GM12891 (cell line): ENCODE data around the gene AK1.

Experiments
- PAX5 ChIP-seq: IDR thresholded peaks from 2 replicates; pipeline ENCODE4 v1.6.1; 2011; ENCODE audit warnings: low read length, moderate library complexity, mild to moderate bottlenecking; ENCODE audit not compliant: insufficient read depth, severe bottlenecking
- POLR2A ChIP-seq: IDR thresholded peaks from 2 replicates; pipeline ENCODE4 v1.6.1; 2011; ENCODE audit warnings: low read depth, low read length, control low read depth
- POLR2AphosphoS5 ChIP-seq: IDR thresholded peaks from 2 replicates; pipeline ENCODE4 v1.6.1; 2011; ENCODE audit warnings: low read depth, low read length, control low read depth
- SPI1 ChIP-seq: IDR thresholded peaks from 2 replicates; pipeline ENCODE4 v1.6.1; 2011; ENCODE audit warnings: low read depth, low read length, control low read depth
- TAF1 ChIP-seq: IDR thresholded peaks from 2 replicates; pipeline ENCODE4 v1.6.1; 2011; ENCODE audit warnings: low read depth, low read length, control low read depth

- TF ChIP-seq POLR2A: no peak
- TF ChIP-seq SPI1: no peak
- TF ChIP-seq POLR2AphosphoS5: no peak
- no peak for TF ChIP-seq TAF1
- TF ChIP-seq PAX5: no peak
Measured at GRCh38 chr9:127920794-127921193, 43.3 kb upstream of the AK1 start.
